Medulla oblongata (tissue), 1 donor: ENCODE measurements around the gene GPX6.
"Not testable (repeated sequence)": the region's sequence is repeated elsewhere in the genome, so short reads cannot be mapped to it uniquely, and the experiment has no call there.

Source experiments
- DNase-seq: peaks from one replicate; pipeline ENCODE4 v3.0.0-alpha.2; 2015; ENCODE audit errors: extremely low spot score

Gene GPX6, protein sequence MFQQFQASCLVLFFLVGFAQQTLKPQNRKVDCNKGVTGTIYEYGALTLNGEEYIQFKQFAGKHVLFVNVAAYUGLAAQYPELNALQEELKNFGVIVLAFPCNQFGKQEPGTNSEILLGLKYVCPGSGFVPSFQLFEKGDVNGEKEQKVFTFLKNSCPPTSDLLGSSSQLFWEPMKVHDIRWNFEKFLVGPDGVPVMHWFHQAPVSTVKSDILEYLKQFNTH

DNA sequence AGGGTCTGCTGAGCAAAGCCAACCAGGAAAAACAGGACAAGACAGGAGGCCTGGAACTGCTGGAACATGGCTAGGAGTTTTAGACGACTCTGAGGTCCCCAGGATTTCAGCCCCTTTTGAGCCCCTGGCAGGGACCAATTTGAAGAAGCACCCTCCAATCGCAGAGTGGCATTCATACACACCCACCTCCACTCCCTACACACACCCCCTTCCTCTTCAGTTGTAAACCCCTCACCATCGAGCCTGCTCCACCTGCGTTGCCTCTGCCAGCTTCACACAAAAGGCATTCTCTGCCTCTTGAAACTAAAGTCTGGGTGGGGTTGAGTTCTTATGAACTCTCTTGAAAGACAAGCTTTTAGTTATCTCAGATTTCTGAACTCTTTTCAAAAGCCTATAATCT is at the start of gene GPX6:
Gene GPX6, minus strand, starts transcription at position 118 of the 400 bp plus-strand sequence. Its CDS starts 50 bp downstream, at position 68.
- DNase-seq, result no peak

DNA sequence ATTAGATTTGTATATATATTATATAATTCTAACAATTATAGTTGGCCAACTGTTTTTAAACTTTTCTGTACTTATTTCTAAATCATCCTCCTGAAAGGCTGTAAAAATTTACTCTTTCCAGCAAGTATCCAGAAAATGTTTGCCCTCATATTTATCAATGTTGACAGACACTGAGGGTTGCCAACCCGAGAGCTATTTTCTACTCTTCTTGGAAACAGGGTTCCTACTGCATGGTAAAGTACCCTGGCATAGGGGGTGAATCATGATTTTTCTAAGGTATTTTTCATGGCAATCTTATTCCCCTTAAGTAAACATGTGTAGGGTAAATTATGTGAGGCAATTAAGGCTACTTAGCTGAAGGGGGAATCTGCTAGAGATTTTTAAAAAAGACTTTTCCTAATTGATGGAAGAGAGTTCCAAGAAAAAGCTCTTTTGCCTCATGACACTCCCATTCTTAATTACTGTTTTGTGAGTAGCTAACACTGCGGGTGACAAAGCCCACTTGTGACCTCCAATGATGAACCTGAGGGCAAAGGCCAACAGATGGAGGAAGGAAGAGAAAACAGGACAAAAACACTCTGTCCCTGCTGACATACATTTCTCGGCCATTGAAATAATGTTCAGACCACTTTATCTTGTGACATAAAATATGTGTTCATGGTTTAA is 48.0 kb upstream of the GPX6 start:
- no peak for DNase-seq

DNA sequence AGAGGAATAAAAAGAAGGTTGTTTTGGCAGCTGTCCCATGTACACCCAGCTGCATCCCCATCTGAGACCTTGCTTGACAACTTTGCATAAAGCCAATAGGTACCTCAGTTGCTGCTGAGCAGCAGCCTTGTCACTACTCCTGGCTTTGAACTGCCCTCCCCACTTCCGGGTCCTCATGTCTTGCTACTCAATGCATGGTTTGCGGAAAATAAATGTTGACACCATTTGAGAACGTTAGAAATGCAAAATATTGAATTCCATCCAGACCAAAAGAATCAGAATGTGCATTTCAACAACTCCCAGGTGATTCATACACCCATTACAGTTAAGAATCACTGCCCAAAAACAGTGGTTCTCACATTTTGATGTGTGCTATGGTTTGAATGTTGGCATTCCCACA is 43.0 kb upstream of the GPX6 start:
- DNase-seq, result no peak

GRCh38 chr6:28555136-28555535 is 39.5 kb upstream of the GPX6 start:
- no peak for DNase-seq

DNA sequence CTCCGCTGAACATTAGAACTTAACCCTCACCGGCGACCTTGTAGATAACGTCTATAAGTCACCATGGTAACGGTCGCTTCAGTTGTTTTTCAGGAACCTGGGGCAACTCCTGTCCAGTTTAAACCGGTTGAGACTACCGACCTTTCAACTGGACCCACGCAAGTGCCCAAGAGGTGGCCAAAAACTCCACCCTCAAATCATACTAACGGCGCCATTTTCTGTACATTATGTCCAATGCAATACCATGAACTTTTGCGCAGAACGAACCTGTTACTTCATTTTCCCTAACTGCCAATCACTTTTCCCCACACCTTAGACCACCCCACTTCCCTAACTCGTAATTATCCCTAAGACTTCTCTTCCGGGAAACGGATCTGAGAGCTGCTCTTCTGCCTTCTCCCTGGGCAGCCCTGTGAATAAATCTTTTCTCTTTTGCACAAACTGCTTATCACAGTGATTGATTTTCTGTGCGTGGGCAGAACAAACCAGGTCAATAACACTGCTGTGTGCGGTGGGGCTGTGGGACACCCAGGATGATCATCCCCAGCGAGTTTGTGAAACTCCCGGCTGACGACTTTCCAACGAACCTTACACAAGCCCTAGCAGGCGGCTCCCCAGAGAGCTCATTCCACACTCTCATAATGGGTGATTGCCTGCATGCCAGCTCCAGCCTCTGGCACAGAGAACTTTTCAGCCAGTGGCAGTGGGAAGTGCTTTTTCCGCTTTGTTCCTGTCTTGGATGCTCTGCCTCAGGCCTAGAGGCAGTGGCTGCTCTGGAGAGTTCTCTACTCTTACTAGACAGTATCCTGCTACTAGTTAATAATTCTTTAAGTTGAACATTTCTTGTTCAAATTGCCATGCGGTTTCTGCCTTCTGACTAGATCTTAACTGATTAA is 38.6 kb upstream of the GPX6 start:
- DNase-seq, result no peak

DNA sequence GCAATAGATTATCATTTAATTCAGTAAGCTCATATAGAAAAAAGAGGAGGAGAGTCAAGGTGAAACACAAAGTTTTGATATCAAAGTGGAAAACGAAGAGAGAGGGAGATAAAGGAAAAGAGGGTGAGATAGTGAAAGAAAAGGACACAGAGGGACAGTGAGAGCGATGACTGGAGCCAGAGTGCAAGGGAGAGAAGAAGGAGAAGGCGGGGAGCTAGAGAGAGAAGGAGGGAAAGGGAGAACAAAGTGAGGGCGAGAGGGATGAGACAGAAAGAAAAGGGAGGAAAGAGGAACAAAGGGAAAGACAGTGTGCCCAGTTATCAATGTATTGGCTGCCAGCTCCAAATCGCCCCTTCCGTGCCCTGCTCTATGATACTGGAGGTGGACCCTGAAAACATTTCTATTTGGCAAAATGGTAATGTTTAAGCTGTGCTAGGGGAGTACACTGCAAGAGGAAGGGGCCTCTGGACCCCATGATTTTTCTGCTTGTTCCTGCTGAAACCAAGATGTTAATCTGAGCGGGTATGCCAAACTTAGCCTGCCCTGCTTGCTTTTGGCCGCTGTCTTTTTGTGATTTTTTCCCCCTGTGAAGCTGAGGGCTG is 37.9 kb upstream of the GPX6 start:
- DNase-seq, result no peak

DNA sequence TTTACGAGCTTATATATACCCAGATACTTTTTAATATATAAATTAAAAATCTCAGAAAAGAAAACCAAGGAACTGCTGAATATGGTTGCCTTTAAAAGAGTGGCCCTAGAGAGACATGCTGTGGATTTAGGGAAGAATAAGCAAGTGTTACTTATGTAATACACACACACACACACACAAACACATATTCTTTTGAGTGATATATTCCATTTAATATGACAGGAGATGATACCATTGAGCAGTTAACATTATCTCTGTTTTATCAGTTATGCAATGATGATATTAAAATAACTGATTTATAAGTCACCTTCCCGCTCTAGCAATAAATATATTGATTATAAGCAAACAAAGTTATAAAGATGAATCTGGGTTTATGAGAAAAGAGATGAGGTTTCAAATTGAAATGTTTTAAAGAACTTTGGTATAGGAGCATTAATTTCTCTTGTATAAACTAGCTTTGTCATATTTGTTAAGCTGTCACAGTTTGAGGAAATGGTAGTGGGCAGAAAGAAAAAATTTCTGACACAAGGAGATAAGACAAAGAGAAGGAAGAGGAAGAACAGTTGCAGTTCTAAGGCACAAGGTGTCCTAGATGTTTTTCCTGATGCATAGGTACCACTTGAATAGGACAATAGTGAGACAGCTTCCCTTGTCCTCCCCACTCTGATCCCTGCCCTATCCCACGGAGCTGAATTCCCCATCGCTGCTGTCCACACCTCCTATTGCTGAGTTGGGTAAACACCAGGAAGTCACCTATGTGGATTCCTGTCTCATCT is 36.5 kb upstream of the GPX6 start:
- DNase-seq, result no peak

DNA sequence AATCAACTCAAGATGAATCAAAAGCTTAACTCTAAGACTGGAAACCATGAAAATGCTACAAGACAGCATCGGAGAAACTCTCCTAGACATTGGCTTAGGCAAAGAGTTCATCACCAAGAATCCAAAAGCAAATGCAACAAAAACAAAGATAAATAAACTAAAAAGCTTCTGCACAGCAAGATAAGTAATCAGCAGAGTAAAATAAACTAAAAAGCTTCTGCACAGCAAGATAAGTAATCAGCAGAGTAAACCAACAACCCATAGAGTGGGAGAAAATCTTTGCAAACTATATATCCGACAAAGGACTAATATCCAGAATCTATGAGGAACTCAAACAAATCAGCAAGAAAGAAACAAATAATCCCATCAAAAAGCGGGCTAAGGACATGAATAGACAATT is 31.4 kb upstream of the GPX6 start:
- not testable (repeated sequence) for DNase-seq

GRCh38 chr6:28545955-28546354 is 30.4 kb upstream of the GPX6 start:
- no peak for DNase-seq

DNA sequence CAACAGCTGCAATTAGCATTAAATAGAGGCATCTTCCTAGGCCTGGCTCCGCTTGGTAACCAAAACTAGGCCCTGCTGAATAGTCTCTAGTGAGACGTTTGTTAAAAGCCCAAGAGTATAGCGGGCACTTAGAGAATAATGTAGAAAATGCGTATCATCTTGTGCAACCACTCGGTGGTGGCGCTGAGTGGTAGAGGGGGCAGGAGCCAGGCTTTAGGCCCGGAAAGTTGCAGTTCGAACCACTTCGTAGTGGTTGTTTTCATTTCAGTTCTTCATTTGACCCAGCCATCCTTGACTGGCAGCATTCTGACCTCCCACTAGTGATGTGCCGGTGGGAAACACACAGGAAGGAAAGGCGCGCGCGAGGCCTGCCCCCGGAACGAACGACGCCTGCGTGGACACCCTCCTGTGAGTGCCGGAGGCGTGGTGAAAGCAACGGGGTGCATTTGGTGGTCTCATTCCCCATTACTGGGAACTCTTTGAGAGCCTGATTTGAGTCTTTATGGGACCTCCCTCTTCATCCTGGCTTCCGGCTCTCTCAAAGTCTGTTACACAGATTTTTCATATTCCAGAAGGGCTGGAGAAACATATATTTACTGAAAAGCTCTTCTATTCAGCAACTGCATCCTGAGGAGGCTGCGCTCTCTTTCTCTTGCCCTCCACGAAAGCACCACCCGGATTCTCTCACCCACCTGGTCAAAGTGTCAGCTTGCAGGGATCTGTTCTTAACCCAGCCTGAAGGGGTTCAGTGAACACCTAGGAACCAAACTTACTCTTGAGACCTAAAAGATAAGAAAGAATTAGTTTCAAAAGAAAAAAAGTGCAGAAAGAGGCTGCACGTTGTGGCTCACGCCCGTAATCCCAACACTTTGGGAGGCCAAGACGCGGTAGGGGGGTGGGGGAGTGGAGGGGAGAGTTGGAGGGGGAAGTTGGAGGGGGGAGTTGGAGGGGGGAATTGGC is 28.3 kb upstream of the GPX6 start:
- DNase-seq, result no peak

DNA sequence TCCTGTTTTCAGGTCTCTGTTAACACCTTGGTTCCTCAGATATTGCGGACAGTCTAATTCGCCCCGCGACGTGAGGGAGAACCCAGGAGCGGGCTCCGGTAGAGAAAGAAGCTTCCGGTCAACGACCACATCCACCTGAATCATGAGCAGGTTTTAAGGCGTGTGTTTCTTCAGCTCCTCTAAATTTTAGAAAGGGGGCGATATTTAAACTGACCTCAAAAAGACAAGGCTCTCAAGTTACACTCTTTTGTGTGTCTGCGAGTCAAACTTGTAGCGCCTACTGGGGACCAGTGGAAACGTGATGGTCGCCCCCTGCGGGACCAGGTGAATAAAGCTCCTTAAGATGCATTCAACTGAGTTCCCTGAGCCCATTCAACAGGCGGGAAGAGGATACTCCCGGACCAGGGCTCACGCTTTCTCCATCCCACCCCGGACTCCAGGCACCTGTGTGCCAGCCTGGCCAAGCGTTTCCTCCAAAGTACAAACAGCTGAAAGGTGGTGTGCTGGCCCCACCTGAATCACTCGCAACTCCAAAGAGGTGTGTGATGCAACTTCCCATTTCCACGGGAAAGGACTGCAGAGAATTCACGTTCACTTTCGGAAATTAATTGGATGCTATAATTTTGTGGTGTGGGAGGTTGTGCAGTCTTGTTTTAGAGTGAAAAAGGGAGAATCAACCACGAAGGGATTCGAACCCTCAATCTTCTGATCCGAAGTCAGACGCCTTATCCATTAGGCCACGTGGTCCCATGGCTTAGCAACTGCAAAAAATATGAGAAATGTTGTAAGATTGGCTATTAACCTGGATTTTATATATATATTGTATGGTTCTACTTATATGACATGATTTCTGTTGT is 27.1 kb upstream of the GPX6 start:
- peak; percentile 15 for DNase-seq

DNA sequence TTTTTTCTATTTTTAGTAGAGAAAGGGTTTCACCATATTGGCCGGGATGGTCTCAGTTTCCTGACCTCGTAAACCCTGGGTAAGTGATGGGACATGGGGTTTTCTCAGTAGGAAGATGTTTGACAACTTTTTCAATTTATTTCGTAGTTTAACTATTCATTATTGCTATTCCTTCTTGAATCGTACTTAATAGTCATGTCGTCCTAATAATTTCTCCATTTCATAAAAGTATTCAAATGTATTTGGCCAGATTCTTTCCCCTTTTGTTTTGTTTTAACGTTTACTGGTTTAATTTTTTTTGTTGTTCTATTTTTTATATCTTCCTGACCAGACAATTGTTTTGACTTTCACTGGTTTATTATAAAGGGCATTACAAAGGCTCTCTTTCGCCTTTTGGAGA is 26.4 kb upstream of the GPX6 start:
- no peak for DNase-seq

DNA sequence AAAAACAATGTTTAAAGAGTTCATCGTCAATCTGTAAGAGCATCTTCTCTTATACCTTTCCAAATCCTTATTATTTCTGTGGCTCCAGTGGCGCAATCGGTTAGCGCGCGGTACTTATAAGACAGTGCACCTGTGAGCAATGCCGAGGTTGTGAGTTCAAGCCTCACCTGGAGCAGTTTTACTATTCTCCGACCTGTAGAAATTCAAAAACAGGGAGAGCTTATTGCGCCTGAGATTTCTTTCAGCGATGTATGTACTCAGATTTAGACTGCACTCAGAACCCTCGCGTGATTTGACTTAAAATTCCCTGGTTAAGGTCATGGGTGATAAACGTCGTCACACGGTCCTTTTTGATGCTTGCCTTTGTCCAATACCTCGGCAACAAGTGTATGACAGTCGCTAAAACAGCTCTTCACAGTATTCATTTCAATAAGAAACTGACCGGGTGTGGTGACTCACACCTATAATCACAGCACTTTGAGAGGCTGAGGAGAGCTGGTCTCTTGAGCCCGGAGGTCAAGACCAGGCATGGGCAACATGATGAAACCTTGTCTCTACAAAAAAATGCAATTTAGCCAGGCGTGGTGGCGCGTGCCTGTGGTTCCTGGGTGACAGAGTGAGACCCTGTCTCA is 22.0 kb upstream of the GPX6 start:
- DNase-seq, result no peak

- no peak for DNase-seq
Measured at GRCh38 chr6:28537065-28537464, 21.5 kb upstream of the GPX6 start.

DNA sequence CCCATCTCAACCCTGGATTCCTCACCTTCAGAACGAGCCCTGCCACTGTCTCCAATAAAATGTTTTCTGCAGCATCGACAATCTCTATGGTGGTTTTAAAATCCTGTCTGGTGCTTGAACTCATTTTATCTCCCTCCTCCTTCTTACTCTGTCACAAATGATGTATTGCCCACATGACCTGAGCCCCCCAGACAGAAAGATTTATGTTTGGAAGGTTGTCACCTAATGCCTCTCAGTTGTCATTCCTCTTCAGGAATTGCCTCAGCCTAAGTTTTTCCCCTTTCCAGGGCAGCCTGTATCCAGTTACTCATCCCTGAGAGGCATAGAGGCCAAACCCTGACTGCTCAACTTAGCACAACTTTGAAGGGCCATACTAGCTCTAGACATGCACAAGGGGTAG is 19.3 kb upstream of the GPX6 start:
- DNase-seq, result no peak

GRCh38 chr6:28534306-28534705 is 18.7 kb upstream of the GPX6 start:
- DNase-seq, result no peak

- DNase-seq, result no peak
Measured at GRCh38 chr6:28531479-28532128, 16.0 kb upstream of the GPX6 start.

DNA sequence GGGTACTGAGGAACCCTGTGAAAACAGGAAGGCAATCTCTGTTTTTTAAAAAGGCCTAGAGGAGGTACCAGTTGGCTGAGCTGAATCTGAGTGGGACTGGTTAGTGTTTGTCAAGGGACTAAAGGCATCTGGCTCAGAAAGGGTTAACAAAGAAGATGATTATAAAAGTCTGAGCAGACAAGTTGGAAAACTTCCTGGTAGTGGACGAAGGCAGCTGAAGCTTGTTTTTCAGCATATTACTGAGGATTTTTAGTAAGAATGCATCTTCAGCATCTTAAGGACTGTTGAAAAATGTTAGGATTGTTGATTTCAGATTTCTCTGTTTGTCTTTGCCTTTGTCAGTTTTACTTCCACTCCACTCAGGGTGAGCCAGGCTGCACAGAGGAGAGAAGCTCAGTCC is 15.2 kb upstream of the GPX6 start:
- no peak for DNase-seq
